Endodermal cell (in vitro differentiated cells): ENCODE results near the gene KRTAP10-2. TPM values are rescaled to one million over a fixed set of nuclear protein-coding genes. Genes with fewer than 3 reads are reported as not detected.

Experiments used
- DNase-seq: peaks from one replicate; pipeline ENCODE4 v3.0.0-alpha.2; 2017
- H3K27ac ChIP-seq: 2 replicates; pipeline ENCODE4 v1.5.1; 2013; ENCODE audit warnings: mild to moderate bottlenecking, low read depth, low read length, moderate library complexity
- H3K27me3 ChIP-seq: 2 replicates; pipeline ENCODE4 v1.6.1; 2013; ENCODE audit warnings: mild to moderate bottlenecking, low read length, moderate library complexity; ENCODE audit not compliant: insufficient read depth, control insufficient read depth, poor library complexity, severe bottlenecking
- H3K36me3 ChIP-seq: 2 replicates; pipeline ENCODE4 v1.7.0; 2013; ENCODE audit warnings: mild to moderate bottlenecking, low read length, moderate library complexity; ENCODE audit not compliant: control insufficient read depth, insufficient read depth
- H3K4me1 ChIP-seq: one replicate; pipeline ENCODE4 v1.7.0; 2013; ENCODE audit warnings: low read length; ENCODE audit not compliant: control insufficient read depth, insufficient read depth
- H3K4me3 ChIP-seq: 2 replicates; pipeline ENCODE4 v1.5.1; 2013; ENCODE audit warnings: mild to moderate bottlenecking, low read length, moderate library complexity
- H3K9ac ChIP-seq: 2 replicates; pipeline ENCODE4 v1.6.1; 2013; ENCODE audit warnings: mild to moderate bottlenecking, low read length, moderate library complexity; ENCODE audit not compliant: poor library complexity, severe bottlenecking; ENCODE audit errors: extremely low read depth
- H3K9me3 ChIP-seq: 2 replicates; pipeline ENCODE4 v1.6.1; 2013; ENCODE audit warnings: mild to moderate bottlenecking, low read length, moderate library complexity; ENCODE audit not compliant: control insufficient read depth
- H3K27ac Mint-ChIP-seq: 2 replicates; pipeline ENCODE4 v1.8.0; 2020; ENCODE audit warnings: mixed read lengths
- H3K27me3 Mint-ChIP-seq: 2 replicates; pipeline ENCODE4 v1.8.0; 2021; ENCODE audit warnings: mild to moderate bottlenecking, mixed read lengths; ENCODE audit not compliant: insufficient read depth
- H3K36me3 Mint-ChIP-seq: 2 replicates; pipeline ENCODE4 v1.8.0; 2020; ENCODE audit warnings: low read depth, mixed read lengths
- H3K4me1 Mint-ChIP-seq: 2 replicates; pipeline ENCODE4 v1.8.0; 2020; ENCODE audit warnings: mixed read lengths
- H3K4me3 Mint-ChIP-seq: 2 replicates; pipeline ENCODE4 v1.8.0; 2020; ENCODE audit warnings: mild to moderate bottlenecking, moderate library complexity, mixed read lengths
- H3K9me3 Mint-ChIP-seq: 2 replicates; pipeline ENCODE4 v1.8.0; 2020; ENCODE audit warnings: mild to moderate bottlenecking, mixed read lengths
- WGBS, 2 experiments: methylation state at CpG; one replicate each; pipeline versions ENCODE4 v1.1.5 to v1.1.7; 2013; ENCODE audit warnings: missing lambda C conversion rate in 2 of 2, mixed read lengths in 1 of 2; ENCODE audit not compliant: insufficient coverage in 1 of 2, insufficient read length in 1 of 2; 5-methylcytosine and 5-hydroxymethylcytosine counted together
- total RNA-seq, 2 donors: library from RNA; stranded (reverse); fragmentation: NEBNext Ultra II Directional in 1 of 2; extraction: Animal tissue kit (Norgen Biotek cat#: 25700) in 1 of 2; gene quantifications; 2 replicates in 1 of 2; 3 replicates in 1 of 2; pipeline ENCODE4 v1.2.1, GENCODE V29; 2021
- TF ChIP-seq, protein P1 (sequence below): fragments of 200-600 bp; sonication (generic); conservative IDR thresholded peaks from 2 replicates; pipeline ENCODE4 v1.5.0; 2021; ENCODE audit warnings: antibody characterized with exemption, mild to moderate bottlenecking

Gene KRTAP10-2
- total RNA-seq, 2 donors from 2014 or later: not detected

DNA sequence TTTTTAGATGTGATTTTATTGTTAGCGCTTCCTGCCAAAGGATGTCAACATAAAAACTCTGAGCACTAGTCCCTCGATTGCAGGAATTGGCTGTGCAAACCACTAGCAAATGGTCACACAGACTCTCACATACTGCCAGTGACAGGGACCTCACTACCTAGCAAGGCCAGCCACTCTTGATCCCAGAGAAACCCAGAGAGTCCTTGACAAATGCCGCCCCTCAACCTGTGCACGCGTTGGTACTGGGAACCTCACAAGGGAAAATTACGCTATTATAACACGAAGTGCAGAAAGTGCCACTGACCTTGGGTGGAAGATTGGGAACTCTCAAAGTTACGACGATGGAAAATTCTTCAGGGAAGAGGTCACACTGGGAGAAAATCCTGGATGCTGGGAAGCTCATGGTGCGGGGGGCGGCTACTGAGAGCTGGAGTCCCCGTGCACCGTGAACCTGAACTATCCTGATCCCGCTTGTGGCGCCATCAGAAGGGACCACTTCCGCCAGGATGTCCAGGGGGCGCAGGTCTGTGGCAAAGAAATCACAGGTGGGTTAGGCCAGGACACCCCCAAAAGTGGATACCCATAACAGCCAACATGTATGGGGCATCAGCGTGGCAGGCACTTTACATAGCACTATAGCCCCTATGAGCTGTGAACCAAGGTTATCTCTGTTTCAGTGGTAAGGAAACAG lies 16.3 kb upstream of the KRTAP10-2 start:
- Histone ChIP-seq H3K9me3 (peaks cover 14% of the 10 kb centered on the region), H3K4me1 (no peaks in the 10 kb centered on the region), H3K27ac (no peak overlapping the region), H3K4me3 (no peak overlapping the region), H3K9ac (no peak overlapping the region), H3K36me3 (no peaks in the 10 kb centered on the region), H3K27me3 (no peaks in the 10 kb centered on the region)
- WGBS, 2 experiments: 95 to 96% methylated on average over 12 to 18 of the region's 18 CpGs
- no peaks in the 10 kb centered on the region for H3K36me3 Mint-ChIP-seq
- TF ChIP-seq, protein P1, sequence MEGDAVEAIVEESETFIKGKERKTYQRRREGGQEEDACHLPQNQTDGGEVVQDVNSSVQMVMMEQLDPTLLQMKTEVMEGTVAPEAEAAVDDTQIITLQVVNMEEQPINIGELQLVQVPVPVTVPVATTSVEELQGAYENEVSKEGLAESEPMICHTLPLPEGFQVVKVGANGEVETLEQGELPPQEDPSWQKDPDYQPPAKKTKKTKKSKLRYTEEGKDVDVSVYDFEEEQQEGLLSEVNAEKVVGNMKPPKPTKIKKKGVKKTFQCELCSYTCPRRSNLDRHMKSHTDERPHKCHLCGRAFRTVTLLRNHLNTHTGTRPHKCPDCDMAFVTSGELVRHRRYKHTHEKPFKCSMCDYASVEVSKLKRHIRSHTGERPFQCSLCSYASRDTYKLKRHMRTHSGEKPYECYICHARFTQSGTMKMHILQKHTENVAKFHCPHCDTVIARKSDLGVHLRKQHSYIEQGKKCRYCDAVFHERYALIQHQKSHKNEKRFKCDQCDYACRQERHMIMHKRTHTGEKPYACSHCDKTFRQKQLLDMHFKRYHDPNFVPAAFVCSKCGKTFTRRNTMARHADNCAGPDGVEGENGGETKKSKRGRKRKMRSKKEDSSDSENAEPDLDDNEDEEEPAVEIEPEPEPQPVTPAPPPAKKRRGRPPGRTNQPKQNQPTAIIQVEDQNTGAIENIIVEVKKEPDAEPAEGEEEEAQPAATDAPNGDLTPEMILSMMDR: no peak
- H3K27me3 Mint-ChIP-seq: no peaks in the 10 kb centered on the region
- no peak overlapping the region for H3K4me3 Mint-ChIP-seq
- no peak for DNase-seq
- H3K9me3 Mint-ChIP-seq: peaks cover 22% of the 10 kb centered on the region
- H3K4me1 Mint-ChIP-seq: no peaks in the 10 kb centered on the region
- H3K27ac Mint-ChIP-seq: no peak overlapping the region

DNA sequence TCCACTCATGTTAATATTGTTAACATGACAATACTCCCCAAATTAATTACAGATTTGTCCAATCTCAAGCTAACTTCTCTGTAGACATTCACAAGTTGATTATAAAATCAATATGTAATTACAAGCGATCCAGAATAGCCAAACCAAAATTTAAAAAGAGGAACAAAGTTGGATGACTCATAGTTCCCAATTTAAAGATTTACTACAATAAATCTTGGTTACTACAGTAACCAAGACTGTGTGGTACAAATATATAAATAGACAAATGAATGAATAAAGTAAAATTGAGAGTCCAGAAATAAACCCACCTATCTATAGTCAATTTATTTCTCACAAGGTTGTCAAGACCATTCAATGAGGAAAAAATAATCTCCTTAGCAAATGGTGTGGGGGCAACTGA lies 15.1 kb upstream of the KRTAP10-2 start:
- 100% methylated on average over 1 of the region's 1 CpG; no CpG with 5 or more reads in 1 of the 2 experiments for WGBS, 2 experiments
- no peak for DNase-seq
- no peaks in the 10 kb centered on the region for H3K27me3 Mint-ChIP-seq

DNA sequence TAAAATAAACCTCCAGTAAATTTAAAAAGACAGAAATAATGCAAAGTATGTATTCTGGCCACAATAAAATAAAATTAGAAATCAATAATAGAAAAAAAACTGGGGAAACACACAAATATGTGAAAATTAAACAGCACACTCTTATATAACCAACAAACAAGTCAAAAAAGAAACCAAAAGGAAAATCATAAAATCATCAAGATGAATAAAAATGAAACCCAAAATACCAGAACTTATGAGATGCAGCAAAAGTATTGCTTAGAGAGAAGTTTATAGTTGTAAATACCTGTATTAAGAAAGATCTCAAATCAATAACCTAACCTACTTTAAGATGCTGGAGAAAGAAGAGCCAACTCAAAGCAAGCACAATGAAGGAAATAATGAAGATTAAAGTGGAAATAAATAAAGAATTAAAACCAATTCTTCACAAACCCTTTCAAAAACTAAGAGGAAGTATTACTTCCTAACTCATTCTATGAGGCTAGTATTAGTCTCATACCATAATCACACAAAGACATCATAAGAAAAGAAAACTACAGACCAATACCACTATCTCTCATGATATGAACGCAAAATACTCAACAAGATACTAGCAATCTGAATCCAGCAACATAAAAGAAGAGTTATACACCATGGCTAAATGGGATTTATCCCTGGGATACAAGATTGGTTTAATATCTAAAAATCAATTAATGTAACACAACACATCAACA lies 13.7 kb upstream of the KRTAP10-2 start:
- Mint-ChIP-seq H3K9me3 (no peaks in the 10 kb centered on the region), H3K36me3 (no peaks in the 10 kb centered on the region), H3K27ac (no peak overlapping the region), H3K4me3 (no peak overlapping the region), H3K27me3 (no peaks in the 10 kb centered on the region), H3K4me1 (no peaks in the 10 kb centered on the region)
- H3K4me3 ChIP-seq: no peak overlapping the region
- TF ChIP-seq, protein P1: no peak
- no peaks in the 10 kb centered on the region for H3K9me3 ChIP-seq
- no peaks in the 10 kb centered on the region for H3K4me1 ChIP-seq
- no peaks in the 10 kb centered on the region for H3K27me3 ChIP-seq
- H3K36me3 ChIP-seq: no peaks in the 10 kb centered on the region
- DNase-seq: no peak
- no peak overlapping the region for H3K27ac ChIP-seq
- H3K9ac ChIP-seq: no peak overlapping the region
- WGBS, 2 experiments: 0% methylated on average over 1 of the region's 1 CpG; no CpG with 5 or more reads in 1 of the 2 experiments

More for the DNA sequence above, 15.1 kb upstream of the KRTAP10-2 start:
- no peaks in the 10 kb centered on the region for H3K4me1 ChIP-seq
- Mint-ChIP-seq H3K36me3 (no peaks in the 10 kb centered on the region), H3K9me3 (peaks cover 12% of the 10 kb centered on the region), H3K27ac (no peak overlapping the region), H3K4me1 (no peaks in the 10 kb centered on the region), H3K4me3 (no peak overlapping the region)
- H3K27ac ChIP-seq: no peak overlapping the region
- no peaks in the 10 kb centered on the region for H3K27me3 ChIP-seq
- no peak overlapping the region for H3K9ac ChIP-seq
- no peak overlapping the region for H3K4me3 ChIP-seq
- H3K36me3 ChIP-seq: no peaks in the 10 kb centered on the region
- peaks cover 11% of the 10 kb centered on the region for H3K9me3 ChIP-seq
- TF ChIP-seq, protein P1: no peak
